Measurements from ENCODE around the gene SOHLH1.

Gene SOHLH1

GRCh38 chr9:135649508-135649907 is 49.8 kb downstream of the SOHLH1 start:
- Mint-ChIP-seq H3K4me3 (no peak overlapping the region), H3K27me3 (peaks cover 6% of the 10 kb centered on the region), H3K27ac (no peak overlapping the region), H3K9me3 (ENCODE audit: low read depth) (peaks cover 30% of the 10 kb centered on the region), H3K36me3 (peaks cover 4% of the 10 kb centered on the region), H3K4me1 (ENCODE audit: low read depth) (no peaks in the 10 kb centered on the region)

GRCh38 chr9:135648494-135649410 is 50.5 kb downstream of the SOHLH1 start:
- no peak overlapping the region for H3K27ac Mint-ChIP-seq
- H3K4me1 Mint-ChIP-seq (ENCODE audit: low read depth): no peaks in the 10 kb centered on the region
- H3K4me3 Mint-ChIP-seq: no peak overlapping the region
- H3K27me3 Mint-ChIP-seq: peaks cover 6% of the 10 kb centered on the region
- H3K9me3 Mint-ChIP-seq (ENCODE audit: low read depth): peaks cover 33% of the 10 kb centered on the region
- peaks cover 4% of the 10 kb centered on the region for H3K36me3 Mint-ChIP-seq

GRCh38 chr9:135647884-135648283 is 51.4 kb downstream of the SOHLH1 start:
- Mint-ChIP-seq H3K4me1 (ENCODE audit: low read depth) (no peaks in the 10 kb centered on the region), H3K27me3 (peaks cover 4% of the 10 kb centered on the region), H3K4me3 (no peak overlapping the region), H3K9me3 (ENCODE audit: low read depth) (peaks cover 39% of the 10 kb centered on the region), H3K27ac (no peak overlapping the region), H3K36me3 (peaks cover 4% of the 10 kb centered on the region)

GRCh38 chr9:135644631-135645218 is 54.6 kb downstream of the SOHLH1 start:
- H3K4me3 Mint-ChIP-seq: no peak overlapping the region
- no peaks in the 10 kb centered on the region for H3K4me1 Mint-ChIP-seq (ENCODE audit: low read depth)
- H3K27me3 Mint-ChIP-seq: peaks cover 13% of the 10 kb centered on the region
- H3K36me3 Mint-ChIP-seq: peaks cover 4% of the 10 kb centered on the region
- H3K9me3 Mint-ChIP-seq (ENCODE audit: low read depth): peaks cover 35% of the 10 kb centered on the region
- no peak overlapping the region for H3K27ac Mint-ChIP-seq

Measured in activated naive CD8-positive, alpha-beta T cell (primary cell).